Glutamatergic neuron (in vitro differentiated cells): Measurements from ENCODE around the gene CAPN12. TPM values are rescaled to one million over a fixed set of nuclear protein-coding genes. Genes with fewer than 3 reads are reported as not detected.

Experiments
- DNase-seq: peaks from one replicate; pipeline ENCODE4 v3.0.0; 2022
- H3K27ac Mint-ChIP-seq: one replicate; pipeline ENCODE4 v1.8.0; 2020; ENCODE audit warnings: mild to moderate bottlenecking, mixed read lengths, inconsistent platforms; ENCODE audit not compliant: unreplicated experiment
- H3K27me3 Mint-ChIP-seq: one replicate; pipeline ENCODE4 v1.8.0; 2020; ENCODE audit warnings: mild to moderate bottlenecking, moderate library complexity, mixed read lengths, inconsistent platforms; ENCODE audit not compliant: unreplicated experiment
- H3K36me3 Mint-ChIP-seq: one replicate; pipeline ENCODE4 v1.8.0; 2020; ENCODE audit warnings: mild to moderate bottlenecking, mixed read lengths, inconsistent platforms; ENCODE audit not compliant: unreplicated experiment
- H3K4me1 Mint-ChIP-seq: one replicate; pipeline ENCODE4 v1.8.0; 2020; ENCODE audit warnings: mild to moderate bottlenecking, low read depth, mixed read lengths, inconsistent platforms; ENCODE audit not compliant: unreplicated experiment
- H3K4me3 Mint-ChIP-seq: one replicate; pipeline ENCODE4 v1.8.0; 2020; ENCODE audit warnings: mild to moderate bottlenecking, mixed read lengths, inconsistent platforms; ENCODE audit not compliant: unreplicated experiment
- H3K9me3 Mint-ChIP-seq: one replicate; pipeline ENCODE4 v1.8.0; 2020; ENCODE audit warnings: mild to moderate bottlenecking, moderate library complexity, mixed read lengths, inconsistent platforms; ENCODE audit not compliant: unreplicated experiment
- CTCF ChIP-seq: fragments of 200-600 bp; sonication (generic); IDR thresholded peaks from one replicate; pipeline ENCODE4 v1.5.0; 2021; ENCODE audit not compliant: partially characterized antibody, unreplicated experiment
- total RNA-seq: library from RNA; stranded (reverse); fragmentation: NEBNext Ultra II Directional; extraction: Animal tissue kit (Norgen Biotek cat#: 25700); gene quantifications from one replicate; pipeline ENCODE4 v1.2.1, GENCODE V29; 2021; ENCODE audit not compliant: unreplicated experiment

CAPN12 gene
- total RNA-seq, 1 donor from 2014 or later, result 4.8 TPM

- peaks cover 10% of the 10 kb centered on the region for H3K9me3 Mint-ChIP-seq
- no peak overlapping the region for H3K4me3 Mint-ChIP-seq
- H3K27me3 Mint-ChIP-seq, result peaks cover 19% of the 10 kb centered on the region
- H3K27ac Mint-ChIP-seq, result peak overlapping the region; percentile 55
- no peaks in the 10 kb centered on the region for H3K36me3 Mint-ChIP-seq
- no peak for DNase-seq
- no peak for TF ChIP-seq CTCF
- peaks cover 55% of the 10 kb centered on the region for H3K4me1 Mint-ChIP-seq
Measured at GRCh38 chr19:38693380-38694223, 50.7 kb downstream of the CAPN12 start.

GRCh38 chr19:38692458-38693379 lies 51.6 kb downstream of the CAPN12 start:
- Mint-ChIP-seq H3K4me1 (peaks cover 46% of the 10 kb centered on the region), H3K27me3 (peaks cover 13% of the 10 kb centered on the region), H3K9me3 (peaks cover 8% of the 10 kb centered on the region), H3K27ac (peak overlapping the region; percentile 78), H3K36me3 (no peaks in the 10 kb centered on the region), H3K4me3 (peak overlapping the region; percentile 38)
- no peak for TF ChIP-seq CTCF
- DNase-seq, result no peak

GRCh38 chr19:38691938-38692457 lies 52.3 kb downstream of the CAPN12 start:
- Mint-ChIP-seq H3K4me3 (peak overlapping the region; percentile 38), H3K4me1 (peaks cover 43% of the 10 kb centered on the region), H3K9me3 (peaks cover 5% of the 10 kb centered on the region), H3K27ac (peak overlapping the region; percentile 78), H3K36me3 (no peaks in the 10 kb centered on the region), H3K27me3 (peaks cover 13% of the 10 kb centered on the region)
- DNase-seq, result no peak
- TF ChIP-seq CTCF, result no peak

GRCh38 chr19:38690832-38691231 lies 53.4 kb downstream of the CAPN12 start:
- TF ChIP-seq CTCF, result no peak
- Mint-ChIP-seq H3K4me1 (peaks cover 35% of the 10 kb centered on the region), H3K27me3 (peaks cover 6% of the 10 kb centered on the region), H3K4me3 (no peak overlapping the region), H3K27ac (no peak overlapping the region), H3K9me3 (peaks cover 5% of the 10 kb centered on the region), H3K36me3 (no peaks in the 10 kb centered on the region)
- DNase-seq, result no peak
